Jurkat, Clone E6-1 (cell line): ENCODE results near the gene SRSF10.

Experiments
- DNase-seq: peaks from one replicate; pipeline ENCODE4 v3.0.0-alpha.2; 2011; ENCODE audit warnings: low read depth, low spot score
- H3K4me3 ChIP-seq: 2 replicates; pipeline ENCODE4 v1.5.1; 2011; ENCODE audit warnings: mild to moderate bottlenecking, low read length, control low read depth, moderate library complexity

The SRSF10 gene

DNA sequence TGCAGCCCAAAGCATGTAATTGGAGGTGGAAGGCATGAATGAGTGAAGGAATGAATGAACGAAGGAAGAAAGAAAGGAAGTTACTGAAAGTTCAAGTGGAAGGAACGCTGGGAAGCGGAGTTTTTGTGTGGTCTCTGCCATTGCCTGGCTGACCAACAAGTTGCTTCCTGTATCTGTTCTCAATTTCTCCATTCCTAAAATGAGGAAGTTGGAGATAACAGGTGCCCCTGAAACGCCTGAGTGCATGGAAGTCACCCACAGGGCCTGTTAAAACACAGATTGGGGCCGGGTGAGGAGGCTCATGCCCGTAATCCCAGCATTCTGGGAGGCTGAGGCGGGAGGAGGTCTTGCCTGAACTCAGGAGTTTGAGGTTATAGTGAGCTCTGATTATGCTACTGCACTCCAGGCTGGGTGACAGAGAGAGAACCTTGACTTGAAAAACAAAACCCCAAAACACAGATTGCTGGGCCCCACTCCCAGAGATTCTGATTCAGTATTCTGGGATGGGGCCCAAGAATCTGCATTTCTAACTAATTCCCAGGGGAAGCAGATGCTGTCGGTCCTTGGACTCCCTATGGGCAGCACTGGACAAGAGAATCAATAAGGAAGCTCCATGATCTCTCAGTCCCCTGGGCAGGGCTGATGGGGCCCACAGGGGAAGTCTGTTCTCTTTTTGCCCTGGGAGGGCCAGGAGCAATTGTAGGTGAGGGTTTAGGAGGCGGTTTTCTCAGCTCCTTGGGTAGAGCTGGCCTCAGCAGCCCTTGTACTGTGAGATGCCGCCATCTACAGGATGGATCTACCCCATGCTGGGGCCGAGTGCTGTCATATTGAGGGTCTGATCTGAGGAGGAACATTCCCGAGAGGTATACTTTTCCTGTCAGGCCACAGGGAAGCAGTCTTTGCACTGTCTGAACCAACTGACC lies 63.7 kb downstream of the SRSF10 start:
- H3K4me3 ChIP-seq = no peak overlapping the region
- DNase-seq = peak; percentile 77

DNA sequence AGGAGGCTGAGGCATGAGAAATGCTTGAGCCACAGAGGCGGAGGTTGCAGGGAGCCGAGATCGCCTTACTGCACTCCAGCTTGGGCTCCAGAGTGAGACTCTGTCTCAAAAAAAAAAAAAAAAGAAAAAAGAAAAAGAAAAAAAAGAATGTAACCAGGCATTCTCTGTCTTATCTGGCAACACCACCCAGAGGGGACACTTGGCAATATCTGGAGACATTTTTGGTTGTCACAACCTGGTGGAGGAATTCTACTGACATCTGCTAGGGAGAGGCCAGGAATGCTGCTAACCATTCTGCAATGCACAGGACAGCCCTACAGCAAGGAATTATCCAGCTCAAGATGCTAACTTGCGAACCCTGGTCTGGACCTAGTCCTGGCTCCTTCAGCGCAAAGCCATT lies 64.7 kb downstream of the SRSF10 start:
- DNase-seq = no peak
- no peak overlapping the region for H3K4me3 ChIP-seq

DNA sequence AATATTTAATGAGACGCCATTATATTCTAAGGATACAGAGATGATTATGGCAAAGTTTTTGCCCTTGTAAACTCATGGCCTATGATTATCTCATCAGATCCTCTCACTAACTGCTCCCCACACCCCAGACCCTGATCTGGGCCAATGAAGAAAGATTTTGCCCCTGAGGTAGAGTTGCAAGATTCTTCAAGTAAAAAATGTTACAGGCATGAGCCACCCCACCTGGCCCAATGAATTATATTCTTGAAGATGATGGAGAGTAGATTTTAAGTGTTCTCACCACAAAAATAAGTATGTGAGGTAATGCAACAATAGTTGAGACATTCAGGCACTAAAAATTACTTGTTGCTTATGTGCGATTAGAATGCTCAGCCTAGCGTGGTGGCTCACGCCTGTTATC lies 65.2 kb downstream of the SRSF10 start:
- DNase-seq = no peak
- no peak overlapping the region for H3K4me3 ChIP-seq
